K562 (cell line): Measurements from ENCODE around the gene DHDDS. TPM values are rescaled to one million over a fixed set of nuclear protein-coding genes. Genes with fewer than 3 reads are reported as not detected.

Source experiments
- ATF1 ChIP-seq, 2 experiments: fragments of 450-650 bp in 1 of 2; IDR thresholded peaks; 2 replicates each; pipeline ENCODE4 v1.6.1; 2016; ENCODE audit warnings: missing compliant biosample characterization in 1 of 2, missing genetic modification characterization in 1 of 2
- BCL6 ChIP-seq: fragments of 250-450 bp; sonication (Bioruptor Pico); IDR thresholded peaks from 2 replicates; pipeline ENCODE4 v1.4.0; 2020
- CHD7 ChIP-seq: fragments of 200-600 bp; sonication (generic); IDR thresholded peaks from one replicate; pipeline ENCODE4 v1.6.1; 2012; ENCODE audit warnings: mild to moderate bottlenecking, low read depth, low read length, inconsistent platforms
- E2F4 ChIP-seq: sonication (generic); formaldehyde crosslinking; IDR thresholded peaks from 2 replicates; pipeline ENCODE4 v1.8.0; 2022; ENCODE audit warnings: mild to moderate bottlenecking, low read depth, missing genetic modification reagents
- ELK3 ChIP-seq: fragments of 450-650 bp; formaldehyde crosslinking; IDR thresholded peaks from 2 replicates; pipeline ENCODE4 v1.4.0; 2020; ENCODE audit warnings: mild to moderate bottlenecking
- HMGN3 ChIP-seq: IDR thresholded peaks from 2 replicates; pipeline ENCODE4 v1.6.1; 2011; ENCODE audit warnings: borderline replicate concordance, low read depth, mild to moderate bottlenecking, mixed read lengths, low read length; ENCODE audit not compliant: insufficient read length; ENCODE audit errors: extremely low read depth
- HNRNPL ChIP-seq: fragments of 200-400 bp; formaldehyde crosslinking; IDR thresholded peaks from 2 replicates; pipeline ENCODE4 v1.6.1; 2017; ENCODE audit warnings: low read depth, mild to moderate bottlenecking, low read length
- NFIX ChIP-seq: fragments of 250-450 bp; sonication (Bioruptor Pico); IDR thresholded peaks from 2 replicates; pipeline ENCODE4 v1.4.0; 2020; ENCODE audit warnings: low read depth, mild to moderate bottlenecking, moderate library complexity
- POLR2G ChIP-seq: fragments of 200-400 bp; formaldehyde crosslinking; IDR thresholded peaks from 2 replicates; pipeline ENCODE4 v1.6.1; 2017; ENCODE audit warnings: low read depth, mild to moderate bottlenecking, antibody characterized with exemption, low read length, moderate library complexity
- TEAD2 ChIP-seq: fragments of 450-650 bp; IDR thresholded peaks from 2 replicates; pipeline ENCODE4 v1.6.1; 2016; ENCODE audit warnings: missing genetic modification characterization, control low read depth, missing compliant biosample characterization
- ZNF253 ChIP-seq: fragments of 250-450 bp; sonication (Bioruptor Pico); conservative IDR thresholded peaks from 2 replicates; pipeline ENCODE4 v1.6.1; 2021; ENCODE audit warnings: mild to moderate bottlenecking
- ZNF57 ChIP-seq: fragments of 450-650 bp; formaldehyde crosslinking; IDR thresholded peaks from 2 replicates; pipeline ENCODE4 v1.4.0; 2020; ENCODE audit warnings: mild to moderate bottlenecking, moderate library complexity
- ZNF76 ChIP-seq: fragments of 250-450 bp; sonication (Bioruptor Pico); IDR thresholded peaks from 2 replicates; pipeline ENCODE4 v1.4.0; 2020; ENCODE audit warnings: mild to moderate bottlenecking, moderate library complexity, borderline replicate concordance
- polyA plus RNA-seq, 8 experiments: library from polyadenylated mRNA; depleted of rRNA in 4 of 8; stranded (reverse) in 5 of 8; unstranded in 3 of 8; fragments of >200 nt; fragmentation: Nextera tagmentation in 2 of 8; fragmentation: Illumina TruSeq in 1 of 8; extraction: Ambion mirVana in 2 of 8; extraction: Trizol in 1 of 8; gene quantifications; 2 replicates each; pipeline versions ENCODE4 v1.2.1 to v1.2.3, GENCODE V29; 2011 to 2014; ENCODE audit warnings: inconsistent platforms in 1 of 8, missing spikeins in 1 of 8
- total RNA-seq, 7 experiments: library from RNA; depleted of rRNA in 6 of 7; stranded (reverse); fragments of >200 nt in 6 of 7; fragmentation: Illumina TruSeq in 2 of 7; extraction: Trizol in 2 of 7; gene quantifications; 2 replicates each; pipeline versions ENCODE4 v1.2.1 to v1.2.3, GENCODE V29; 2011 to 2021; ENCODE audit warnings: low replicate concordance in 1 of 7

Gene DHDDS
- total and polyA plus RNA-seq, 9 of the 15 experiments (the other 6 are each of a cell fraction or from before 2014, with no cell fraction given), result 33.3 to 55.0 (median 44.3) TPM

GRCh38 chr1:26472901-26473845 lies 41.1 kb downstream of the DHDDS start (continued):
- TF ChIP-seq CHD7, result no peak
- no peak for TF ChIP-seq ZNF76
- peak; percentile 86 for TF ChIP-seq E2F4 (CRISPR knock-in tag)
- TF ChIP-seq ATF1 (CRISPR knock-in tag; IDR thresholded peaks at IDR 0.05), result no peak
- peak; percentile 72; the same call in 1 of the 2 replicates for TF ChIP-seq ATF1 (tag; IDR thresholded peaks at IDR 0.05)
- peak; percentile 85 for TF ChIP-seq POLR2G
- TF ChIP-seq ELK3 (CRISPR knock-in tag), result no peak
- no peak for TF ChIP-seq NFIX (CRISPR knock-in tag)
- TF ChIP-seq ZNF253 (CRISPR knock-in tag), result no peak
- TF ChIP-seq ZNF57 (CRISPR knock-in tag), result no peak
- no peak for TF ChIP-seq TEAD2
- TF ChIP-seq HMGN3, result peak; percentile 96
- TF ChIP-seq HNRNPL, result no peak
- TF ChIP-seq BCL6 (CRISPR knock-in tag), result no peak
